Body of pancreas (tissue), 4 donors: ENCODE data around the gene HERPUD1. TPM values are rescaled to one million over a fixed set of nuclear protein-coding genes. Genes with fewer than 3 reads are reported as not detected.

Experiments used
- ATAC-seq: fragments of 150-250 bp; one replicate; pipeline ENCODE4 v1.9.1; 2016
- DNase-seq, 4 donors: peaks; one replicate each; pipeline ENCODE4 v3.0.0-alpha.2; 2019
- H3K27ac ChIP-seq, 4 donors: fragments of 200-600 bp; sonication (generic); 1 replicate in 3 of 4; 2 replicates in 1 of 4; pipeline versions ENCODE4 v1.5.1 to v1.6.1; 2016 to 2019; ENCODE audit warnings: mild to moderate bottlenecking in 1 of 4, mixed read lengths in 1 of 4, moderate library complexity in 1 of 4
- H3K27me3 ChIP-seq, 2 donors: fragments of 200-600 bp; sonication (generic); one replicate each; pipeline ENCODE4 v1.6.0; 2016; ENCODE audit warnings: mild to moderate bottlenecking in 1 of 2
- H3K36me3 ChIP-seq, 2 donors: fragments of 200-600 bp; sonication (generic); replicated peaks in 1 of 2; 2 replicates each; pipeline ENCODE4 v1.5.1; 2016; ENCODE audit warnings: low read depth in 2 of 2; ENCODE audit not compliant: insufficient read depth in 1 of 2
- H3K4me1 ChIP-seq: fragments of 200-600 bp; sonication (generic); one replicate; pipeline ENCODE4 v1.6.0; 2016
- H3K4me3 ChIP-seq, 2 donors: fragments of 200-600 bp; sonication (generic); 1 replicate in 1 of 2; 2 replicates in 1 of 2; pipeline ENCODE4 v1.5.1; 2016 to 2019
- H3K9me3 ChIP-seq, 3 donors: fragments of 200-600 bp; sonication (generic); 1 replicate in 2 of 3; 2 replicates in 1 of 3; pipeline ENCODE4 v1.5.1; 2016
- CTCF ChIP-seq, 7 experiments: fragments of 450-650 bp in 4 of 7; fragments of 200-600 bp in 3 of 7; sonication (generic) in 3 of 7; IDR thresholded peaks; one replicate each; pipeline ENCODE4 v1.5.1; 2016 to 2019; ENCODE audit warnings: antibody characterized with exemption in 7 of 7
- POLR2A ChIP-seq, 3 donors: fragments of 450-650 bp; IDR thresholded peaks; one replicate each; pipeline ENCODE4 v1.6.1; 2016; ENCODE audit warnings: antibody characterized with exemption in 3 of 3, mild to moderate bottlenecking in 2 of 3
- WGBS, 2 donors: methylation state at CpG; one replicate each; pipeline ENCODE4 v1.1.5; 2017; 5-methylcytosine and 5-hydroxymethylcytosine counted together
- intact Hi-C: fragments of 100-400 bp; cut with DNase I; formaldehyde crosslinking; loops from one replicate; pipeline ENCODE4 v1.15.1; 2023
- total RNA-seq, 2 donors: library from RNA; depleted of rRNA; stranded (reverse); fragments of >200 nt; gene quantifications; one replicate each; pipeline ENCODE4 v1.1.0, GENCODE V29; 2016

HERPUD1 gene
- total RNA-seq, 2 donors from 2014 or later, result 211 to 293 TPM

- intact Hi-C loops, result no loop called here
- Histone ChIP-seq H3K9me3 (no peaks in the 10 kb centered on the region), H3K27ac (no peak overlapping the region), H3K27me3 (no peaks in the 10 kb centered on the region), H3K4me3 (no peak overlapping the region), H3K4me1 (peaks cover 8% of the 10 kb centered on the region), H3K36me3 (no peaks in the 10 kb centered on the region)
- 77 to 84% methylated on average over 11 to 12 of the region's 12 CpGs for WGBS, 2 donors
- no peak for TF ChIP-seq POLR2A (IDR thresholded peaks at IDR 0.05)
- no peak for TF ChIP-seq CTCF (IDR thresholded peaks at IDR 0.05)
- DNase-seq, result no peak
- ATAC-seq, result no peak
Measured at GRCh38 chr16:56965149-56966092, 33.5 kb downstream of the HERPUD1 start.

GRCh38 chr16:56966093-56966475 lies 34.1 kb downstream of the HERPUD1 start:
- Histone ChIP-seq H3K4me1 (peaks cover 10% of the 10 kb centered on the region), H3K36me3 (no peaks in the 10 kb centered on the region), H3K27ac (no peak overlapping the region), H3K27me3 (no peaks in the 10 kb centered on the region), H3K4me3 (no peak overlapping the region), H3K9me3 (no peaks in the 10 kb centered on the region)
- no peak for ATAC-seq
- TF ChIP-seq POLR2A (IDR thresholded peaks at IDR 0.05) (no peak), CTCF (IDR thresholded peaks at IDR 0.05) (no peak)
- intact Hi-C loops, result no loop called here
- no peak for DNase-seq
- WGBS, 2 donors, result 72 to 92% methylated on average over 3 of the region's 3 CpGs

- 12 to 14% methylated on average over 2 of the region's 2 CpGs for WGBS, 2 donors
- Histone ChIP-seq H3K36me3 (no peaks in the 10 kb centered on the region), H3K27ac (no peak overlapping the region), H3K4me1 (peaks cover 18% of the 10 kb centered on the region), H3K4me3 (no peak overlapping the region), H3K27me3 (no peaks in the 10 kb centered on the region), H3K9me3 (no peaks in the 10 kb centered on the region)
- TF ChIP-seq CTCF (IDR thresholded peaks at IDR 0.05), result no peak
- TF ChIP-seq POLR2A (IDR thresholded peaks at IDR 0.05), result no peak
- DNase-seq, result no peak
- no peak for ATAC-seq
- intact Hi-C loops, result no loop called here
Measured at GRCh38 chr16:56967733-56968132, 35.8 kb downstream of the HERPUD1 start.

GRCh38 chr16:56969769-56970168 lies 37.8 kb downstream of the HERPUD1 start:
- Histone ChIP-seq H3K36me3 (no peaks in the 10 kb centered on the region), H3K27me3 (no peaks in the 10 kb centered on the region), H3K4me3 (no peak overlapping the region), H3K4me1 (peaks cover 11% of the 10 kb centered on the region), H3K27ac (no peak overlapping the region), H3K9me3 (no peaks in the 10 kb centered on the region)
- TF ChIP-seq CTCF (IDR thresholded peaks at IDR 0.05), result no peak
- no peak for TF ChIP-seq POLR2A (IDR thresholded peaks at IDR 0.05)
- DNase-seq, result no peak
- WGBS, 2 donors, result 82 to 96% methylated on average over 3 of the region's 7 CpGs
- intact Hi-C loops, result no loop called here
- no peak for ATAC-seq
